DOHH2 (cell line): ENCODE results near the gene MRGPRF.

Experiments used
- EZH2phosphoT487 ChIP-seq: fragments of 200-600 bp; sonication (generic); IDR thresholded peaks from 2 replicates; pipeline ENCODE4 v1.6.1; 2017; ENCODE audit warnings: borderline replicate concordance, mild to moderate bottlenecking, antibody characterized with exemption, low read length, moderate library complexity, mixed read lengths
- TF ChIP-seq, protein P1 (sequence below): fragments of 200-600 bp; sonication (generic); IDR thresholded peaks from one replicate; pipeline ENCODE4 v1.5.1; 2014; ENCODE audit warnings: antibody characterized with exemption, mild to moderate bottlenecking, low read depth, low read length; ENCODE audit not compliant: poor library complexity, severe bottlenecking

DNA sequence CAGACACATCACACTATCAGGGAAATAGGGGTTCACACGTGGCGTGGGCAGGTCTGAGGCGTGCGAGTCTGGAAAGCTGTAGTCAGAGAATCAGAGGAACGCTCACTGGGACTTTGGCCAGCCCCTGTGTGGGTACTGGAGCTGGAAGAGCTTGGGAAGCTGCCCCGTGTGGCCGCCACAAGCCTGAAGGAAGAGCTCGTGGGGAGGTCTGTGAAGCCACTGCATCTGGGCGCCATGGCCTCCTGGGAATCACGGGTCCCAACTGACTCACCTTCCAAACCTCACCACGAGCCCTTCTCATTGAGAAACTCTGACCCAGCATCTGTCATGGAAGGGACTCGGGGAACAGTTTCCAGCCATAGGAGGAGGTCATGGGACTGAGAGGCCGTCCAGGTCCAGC is 5.9 kb upstream of the MRGPRF start:
- TF ChIP-seq, protein P1, sequence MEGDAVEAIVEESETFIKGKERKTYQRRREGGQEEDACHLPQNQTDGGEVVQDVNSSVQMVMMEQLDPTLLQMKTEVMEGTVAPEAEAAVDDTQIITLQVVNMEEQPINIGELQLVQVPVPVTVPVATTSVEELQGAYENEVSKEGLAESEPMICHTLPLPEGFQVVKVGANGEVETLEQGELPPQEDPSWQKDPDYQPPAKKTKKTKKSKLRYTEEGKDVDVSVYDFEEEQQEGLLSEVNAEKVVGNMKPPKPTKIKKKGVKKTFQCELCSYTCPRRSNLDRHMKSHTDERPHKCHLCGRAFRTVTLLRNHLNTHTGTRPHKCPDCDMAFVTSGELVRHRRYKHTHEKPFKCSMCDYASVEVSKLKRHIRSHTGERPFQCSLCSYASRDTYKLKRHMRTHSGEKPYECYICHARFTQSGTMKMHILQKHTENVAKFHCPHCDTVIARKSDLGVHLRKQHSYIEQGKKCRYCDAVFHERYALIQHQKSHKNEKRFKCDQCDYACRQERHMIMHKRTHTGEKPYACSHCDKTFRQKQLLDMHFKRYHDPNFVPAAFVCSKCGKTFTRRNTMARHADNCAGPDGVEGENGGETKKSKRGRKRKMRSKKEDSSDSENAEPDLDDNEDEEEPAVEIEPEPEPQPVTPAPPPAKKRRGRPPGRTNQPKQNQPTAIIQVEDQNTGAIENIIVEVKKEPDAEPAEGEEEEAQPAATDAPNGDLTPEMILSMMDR, result no peak
- TF ChIP-seq EZH2phosphoT487, result no peak
